GM10847 (cell line): ENCODE results near the gene ENOPH1.

Experiments used
- POLR2A ChIP-seq: IDR thresholded peaks from 2 replicates; pipeline ENCODE4 v1.6.1; 2011; ENCODE audit not compliant: insufficient read length; ENCODE audit errors: extremely low read depth

The ENOPH1 gene

DNA sequence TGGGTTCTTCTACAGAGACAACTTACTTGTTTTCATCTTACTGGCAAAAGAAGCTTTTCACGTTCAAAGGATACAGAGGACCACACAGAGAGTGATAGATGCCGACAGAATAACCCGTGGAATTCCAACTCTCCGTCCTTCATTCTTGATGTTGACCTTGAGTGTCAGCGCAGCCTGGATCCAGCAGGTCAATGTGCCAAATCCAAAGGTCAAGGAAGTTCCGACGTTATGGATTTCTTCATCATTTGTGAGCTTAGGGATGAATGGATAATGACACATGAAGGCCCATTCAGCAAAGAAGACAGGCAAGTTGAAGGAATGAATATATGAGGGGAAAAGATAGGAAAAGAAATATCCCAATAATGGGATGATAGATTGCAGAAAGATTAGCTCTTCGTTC is 59.6 kb downstream of the ENOPH1 start:
- TF ChIP-seq POLR2A, result no peak

DNA sequence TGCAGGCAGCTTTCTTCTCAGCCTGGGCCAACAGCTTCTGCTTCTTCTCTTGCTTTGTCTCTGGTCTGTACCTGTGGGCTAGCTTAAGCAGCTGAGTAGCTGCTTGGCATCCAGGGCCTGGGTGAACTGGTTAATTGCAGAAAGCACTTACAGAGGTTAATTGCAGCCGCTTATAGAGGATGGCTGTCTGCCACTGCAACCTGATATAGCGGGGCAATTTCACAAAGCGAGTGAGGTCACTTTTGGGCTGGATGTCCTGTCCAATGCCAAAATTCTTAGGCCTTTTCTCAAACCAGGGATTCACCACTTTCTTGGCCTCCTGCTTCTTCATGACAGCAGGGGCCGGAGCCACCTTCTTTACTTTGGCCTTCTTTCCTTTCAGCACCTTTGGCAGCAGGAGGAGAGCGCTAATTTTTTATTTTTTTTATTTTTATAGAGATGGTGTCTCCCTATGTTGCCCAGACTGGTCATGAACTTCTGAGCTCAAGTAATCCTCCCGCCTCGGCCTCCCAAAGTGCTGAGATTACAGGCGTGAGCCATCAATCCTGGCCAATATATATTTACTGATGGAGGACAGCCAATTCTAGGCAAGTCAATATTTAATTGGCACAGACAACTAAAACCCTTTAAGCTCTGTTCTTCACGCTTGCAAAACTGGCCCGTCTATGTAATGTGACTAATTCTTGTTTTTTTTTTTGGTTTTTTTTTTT is 61.0 kb downstream of the ENOPH1 start:
- TF ChIP-seq POLR2A, result no peak

DNA sequence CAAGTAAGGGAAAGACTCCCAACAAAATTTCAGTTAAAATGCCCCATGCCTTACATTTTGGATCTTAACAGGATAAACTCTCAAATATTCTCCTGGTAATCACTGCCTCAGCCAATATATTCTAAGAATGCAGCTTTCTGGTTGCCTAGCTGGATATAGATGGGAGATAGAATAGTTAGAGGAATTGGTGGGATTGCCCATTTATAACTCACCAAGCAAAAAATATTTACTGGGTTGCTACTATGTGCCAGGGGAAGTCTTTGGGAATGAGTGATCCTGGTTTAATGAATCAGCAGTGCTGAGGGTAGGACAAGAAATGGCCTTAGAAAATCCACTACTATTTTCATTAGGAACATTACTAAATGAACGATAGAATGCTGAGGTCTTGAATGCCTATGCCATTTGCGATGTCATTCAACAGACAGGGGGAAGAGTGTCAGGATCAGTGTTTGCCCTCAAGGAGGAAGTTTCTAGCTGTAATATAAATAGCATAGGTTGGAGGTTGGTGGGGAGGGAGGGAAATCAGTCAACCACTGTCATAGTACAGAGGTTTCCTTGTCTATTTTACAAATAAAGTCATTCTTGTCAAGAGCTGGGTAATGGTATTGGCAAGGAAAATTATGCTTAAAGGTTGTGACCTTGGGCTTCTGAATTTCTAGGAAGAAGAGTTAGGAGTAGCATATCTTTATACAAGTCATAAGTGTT is 63.5 kb downstream of the ENOPH1 start:
- TF ChIP-seq POLR2A, result no peak

GRCh38 chr4:82495666-82496065 is 65.3 kb downstream of the ENOPH1 start:
- no peak for TF ChIP-seq POLR2A

DNA sequence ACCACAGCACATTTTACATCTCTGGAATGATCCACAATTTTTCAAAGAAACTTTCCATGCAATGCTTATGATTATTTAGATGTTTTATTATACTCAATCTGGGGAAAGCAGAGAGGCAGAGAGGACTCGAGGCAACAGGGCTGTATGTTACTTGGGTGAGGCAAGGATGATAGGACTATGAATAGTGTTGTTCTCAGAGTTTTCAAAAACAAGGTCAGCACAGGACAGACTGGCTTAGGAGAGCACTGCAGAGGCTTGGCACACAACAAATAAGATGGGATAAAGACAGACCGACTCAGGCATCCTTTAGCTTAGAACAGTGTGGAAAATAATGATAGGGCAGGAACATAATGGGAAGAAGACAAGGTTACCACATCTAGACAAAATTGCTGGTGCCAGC is 66.0 kb downstream of the ENOPH1 start:
- no peak for TF ChIP-seq POLR2A

DNA sequence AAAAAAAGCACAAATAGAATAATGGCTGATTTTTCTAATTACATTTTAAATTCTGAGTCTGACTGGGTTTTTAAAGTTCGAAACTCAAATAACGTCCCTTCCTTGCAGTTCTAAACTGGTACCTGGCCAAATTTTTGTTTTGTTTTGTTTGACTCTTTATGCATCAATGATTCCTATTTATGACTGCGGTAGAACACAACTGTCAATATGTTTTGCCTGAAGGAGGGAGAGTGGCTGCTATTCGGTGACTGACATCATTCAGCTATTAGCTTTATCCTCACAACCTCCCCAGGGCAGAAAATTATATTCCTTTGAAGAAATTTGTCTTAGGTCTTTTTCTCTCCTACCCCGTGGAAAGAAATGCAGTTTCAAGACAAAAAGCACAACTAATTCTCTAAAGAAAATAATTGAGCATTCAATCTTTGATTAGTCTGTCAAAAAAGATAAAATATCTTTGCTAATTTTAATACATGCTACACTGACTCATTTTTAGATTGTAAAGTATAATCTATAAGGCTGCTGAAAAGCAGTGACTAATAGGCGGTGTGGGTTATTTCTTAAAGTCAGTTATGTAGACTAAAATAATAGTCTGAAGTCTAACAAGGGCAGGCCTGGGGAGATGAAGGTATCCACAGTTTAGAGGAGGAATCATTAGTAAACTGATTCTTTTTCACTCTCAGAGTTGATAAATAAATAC is 69.5 kb downstream of the ENOPH1 start:
- TF ChIP-seq POLR2A, result no peak

GRCh38 chr4:82500435-82501153 is 70.2 kb downstream of the ENOPH1 start:
- no peak for TF ChIP-seq POLR2A

GRCh38 chr4:82501154-82501442 is 70.7 kb downstream of the ENOPH1 start:
- TF ChIP-seq POLR2A, result no peak

- TF ChIP-seq POLR2A, result no peak
Measured at GRCh38 chr4:82508011-82508410, 77.6 kb downstream of the ENOPH1 start.

- no peak for TF ChIP-seq POLR2A
Measured at GRCh38 chr4:82508806-82509428, 78.5 kb downstream of the ENOPH1 start.

DNA sequence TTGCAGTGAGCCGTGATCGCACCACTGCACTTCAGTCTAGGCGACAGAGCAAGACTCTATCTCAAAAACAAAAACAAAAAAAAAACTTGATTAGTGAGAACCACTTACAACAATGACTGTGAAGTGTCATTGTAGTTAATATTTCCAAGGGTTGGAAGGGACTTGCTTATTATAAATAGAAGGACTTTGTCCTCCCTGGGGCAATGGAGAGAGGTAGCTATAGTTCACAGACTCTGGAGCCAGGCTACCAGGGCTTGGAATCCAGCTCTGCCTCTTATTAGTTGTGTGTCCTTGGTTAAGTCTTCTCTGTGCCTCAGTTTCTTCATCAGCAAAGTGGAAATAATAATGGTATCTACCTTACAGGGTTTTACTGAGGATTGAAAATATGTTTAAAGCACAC is 79.8 kb downstream of the ENOPH1 start:
- no peak for TF ChIP-seq POLR2A
